Activated CD4-positive, alpha-beta T cell treated with anti-CD3 and anti-CD28 coated beads, Interleukin-2, Interleukin-4, amounts not matched to agents 100 ng/mL and 50 ng/mL, durations not matched to agents 16 hours and 8 hours (primary cell): ENCODE results near the gene HOMER2.
"Not testable (repeated sequence)": the region's sequence is repeated elsewhere in the genome, so short reads cannot be mapped to it uniquely, and the experiment has no call there.

ENCODE experiments used
- DNase-seq: peaks from one replicate; pipeline ENCODE4 v3.0.0-alpha.2; 2020; ENCODE audit warnings: low spot score

Gene HOMER2

GRCh38 chr15:82831894-82832600, 120.5 kb downstream of the HOMER2 start:
- DNase-seq: no peak

DNA sequence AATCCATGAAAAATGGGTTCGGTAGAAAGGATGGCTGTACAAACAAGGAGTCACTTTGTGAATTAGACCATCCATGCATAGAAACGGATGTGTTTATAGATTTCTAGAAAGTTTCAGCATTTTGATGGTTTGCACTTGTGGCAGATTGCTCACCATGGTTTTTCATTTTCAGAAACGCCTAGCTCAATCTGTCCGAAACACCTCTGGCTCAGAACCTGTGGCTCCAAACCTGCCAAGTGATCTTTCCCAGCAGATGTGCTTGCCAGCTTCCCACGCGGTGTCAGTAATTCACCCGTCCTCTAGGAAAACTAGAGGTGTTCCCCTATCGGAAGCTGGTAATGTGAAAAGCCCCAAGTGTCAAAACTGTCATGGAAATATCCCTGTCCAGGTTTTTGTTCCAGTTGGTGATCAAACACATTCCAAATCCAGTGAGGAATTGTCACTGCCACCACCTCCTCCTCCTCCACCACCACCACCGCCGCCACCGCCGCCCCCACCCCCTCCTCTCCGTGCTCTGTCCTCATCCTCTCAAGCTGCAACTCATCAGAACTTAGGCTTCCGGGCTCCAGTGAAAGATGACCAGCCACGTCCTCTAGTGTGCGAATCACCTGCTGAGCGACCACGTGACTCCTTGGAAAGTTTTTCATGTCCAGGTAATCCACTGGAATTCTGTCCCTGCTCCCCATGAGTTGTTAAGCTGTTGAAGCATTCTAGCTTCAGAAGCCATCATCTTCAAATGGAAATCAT, 121.9 kb downstream of the HOMER2 start:
- DNase-seq: peak; percentile 58

GRCh38 chr15:82829234-82829633, 123.3 kb downstream of the HOMER2 start:
- no peak for DNase-seq

GRCh38 chr15:82828075-82828474, 124.4 kb downstream of the HOMER2 start:
- peak; percentile 45 for DNase-seq

DNA sequence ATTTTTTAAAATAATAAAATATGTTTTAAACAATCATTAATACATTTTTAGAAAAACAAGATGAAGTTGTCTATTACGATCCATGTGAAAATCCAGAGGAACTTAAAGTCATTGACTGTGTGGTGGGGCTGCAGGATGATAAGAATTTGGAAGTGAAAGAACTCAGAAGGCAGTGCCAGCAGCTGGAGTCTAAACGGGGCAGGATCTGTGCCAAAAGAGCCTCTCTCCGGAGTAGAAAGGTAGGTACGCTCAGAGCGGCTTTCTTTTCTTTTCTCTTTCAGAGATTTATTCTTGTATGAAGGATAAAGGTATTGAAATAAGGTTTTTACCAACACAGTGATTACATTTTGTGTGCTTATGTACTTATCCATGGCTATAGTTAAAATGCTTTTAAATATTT, 129.5 kb downstream of the HOMER2 start:
- DNase-seq: no peak

- DNase-seq: not testable (repeated sequence)
These were observed 130.7 kb downstream of the HOMER2 start for GRCh38 chr15:82821851-82822250.

DNA sequence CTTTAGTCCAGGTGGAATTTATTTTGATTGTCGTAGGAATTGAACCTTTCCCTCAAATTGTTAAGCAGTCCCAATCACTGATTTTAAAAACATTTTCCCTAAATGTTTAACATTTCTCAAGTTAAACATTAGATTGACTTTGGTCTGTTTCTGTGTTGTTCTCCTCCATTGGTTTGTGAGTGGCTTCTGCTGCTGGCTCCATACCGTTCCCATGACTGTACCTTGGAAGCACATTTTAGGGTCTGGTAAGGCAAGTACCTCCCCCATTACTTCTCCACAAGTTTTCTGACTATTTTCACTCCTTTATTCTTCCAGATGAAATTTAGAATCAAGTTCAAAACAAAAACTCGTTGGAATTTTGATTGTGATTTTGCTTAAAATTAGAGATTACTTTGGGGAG, 131.1 kb downstream of the HOMER2 start:
- DNase-seq: not testable (repeated sequence)

GRCh38 chr15:82820128-82820527, 132.4 kb downstream of the HOMER2 start:
- DNase-seq: no peak

DNA sequence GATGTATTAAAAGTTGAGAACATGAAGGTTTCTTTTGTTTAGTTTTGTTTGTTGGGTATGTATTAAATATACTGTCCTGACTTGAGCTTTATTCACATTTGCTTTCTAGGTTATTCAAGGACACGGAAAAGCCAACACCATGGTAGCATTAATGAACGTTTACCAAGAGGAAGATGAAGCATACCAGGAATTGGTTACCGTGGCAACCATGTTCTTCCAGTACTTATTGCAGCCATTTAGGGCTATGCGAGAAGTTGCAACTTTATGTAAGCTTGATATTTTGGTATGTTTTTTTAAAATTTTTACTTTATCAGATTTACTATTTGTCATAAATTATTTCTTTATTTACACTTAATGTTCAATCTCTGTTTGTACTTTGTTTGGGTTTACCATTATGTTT, 139.5 kb downstream of the HOMER2 start:
- no peak for DNase-seq

GRCh38 chr15:82810890-82811426, 141.6 kb downstream of the HOMER2 start:
- peak; percentile 79 for DNase-seq

DNA sequence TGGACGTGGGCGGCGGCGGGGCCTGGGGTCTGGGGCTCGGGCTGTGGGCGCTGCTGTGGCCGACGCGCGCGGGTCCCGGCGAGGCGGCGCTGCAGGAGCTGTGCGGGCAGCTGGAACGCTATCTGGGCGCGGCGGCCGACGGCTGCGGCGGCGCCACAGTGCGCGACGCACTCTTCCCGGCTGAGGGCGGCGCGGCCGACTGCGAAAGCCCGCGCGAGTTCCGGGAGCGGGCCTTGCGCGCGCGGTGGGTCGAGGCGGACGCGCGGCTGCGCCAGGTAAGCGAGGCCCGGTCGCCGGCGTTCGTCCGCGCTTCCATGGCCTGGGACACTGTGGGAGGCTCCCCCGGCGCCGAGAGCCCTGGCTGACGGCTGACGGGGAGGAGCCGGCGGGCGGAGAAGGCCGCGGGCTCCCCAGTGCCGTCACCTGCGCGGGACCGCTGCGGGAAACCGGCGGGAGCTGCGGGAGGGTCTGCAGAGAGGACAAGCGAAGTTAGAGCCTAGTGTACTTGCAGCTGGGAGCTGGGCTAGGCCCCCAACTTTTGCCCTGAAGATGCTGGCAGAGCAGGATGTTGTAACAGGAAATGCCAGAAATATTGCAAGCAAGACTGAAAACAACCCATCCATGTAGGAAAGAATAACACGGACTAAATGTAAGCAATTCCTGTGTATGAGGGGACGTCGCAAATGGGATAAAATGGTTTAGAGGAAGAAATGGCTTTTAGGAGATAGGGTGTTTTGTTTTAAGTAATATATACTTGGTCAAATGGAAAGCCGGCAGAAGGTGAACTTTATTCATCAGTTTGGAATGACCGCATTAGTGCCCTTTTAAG, 142.2 kb downstream of the HOMER2 start:
- DNase-seq: peak; percentile 9

- peak; percentile 95 for DNase-seq
These were observed 143.0 kb downstream of the HOMER2 start, which contains the start of gene WHAMM for GRCh38 chr15:82809308-82810060. TSS of gene WHAMM (plus strand) at chr15:82809628. CDS start at chr15:82809727, 99 bp downstream.

DNA sequence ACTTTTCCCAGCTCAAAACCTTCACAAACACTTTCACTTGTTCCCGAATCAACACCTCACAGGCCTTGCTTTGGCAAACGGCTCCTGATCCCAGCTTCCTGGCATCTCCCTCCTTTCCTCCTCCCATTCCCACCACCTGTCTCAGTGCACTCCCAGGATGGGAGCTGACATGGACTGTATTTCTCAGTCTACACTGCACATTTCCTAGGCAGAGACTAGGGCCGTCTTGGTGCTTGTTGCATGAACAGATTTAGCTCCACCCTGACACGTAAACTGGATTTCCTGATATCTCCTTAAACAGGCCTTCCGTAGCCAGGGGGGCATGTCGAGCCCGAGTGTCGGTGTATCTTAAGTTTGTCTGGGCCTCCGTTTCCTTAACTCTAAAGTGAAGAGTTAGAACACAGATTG, 143.9 kb downstream of the HOMER2 start:
- DNase-seq: no peak

- DNase-seq: no peak
These were observed 144.4 kb downstream of the HOMER2 start for GRCh38 chr15:82807920-82808633.

DNA sequence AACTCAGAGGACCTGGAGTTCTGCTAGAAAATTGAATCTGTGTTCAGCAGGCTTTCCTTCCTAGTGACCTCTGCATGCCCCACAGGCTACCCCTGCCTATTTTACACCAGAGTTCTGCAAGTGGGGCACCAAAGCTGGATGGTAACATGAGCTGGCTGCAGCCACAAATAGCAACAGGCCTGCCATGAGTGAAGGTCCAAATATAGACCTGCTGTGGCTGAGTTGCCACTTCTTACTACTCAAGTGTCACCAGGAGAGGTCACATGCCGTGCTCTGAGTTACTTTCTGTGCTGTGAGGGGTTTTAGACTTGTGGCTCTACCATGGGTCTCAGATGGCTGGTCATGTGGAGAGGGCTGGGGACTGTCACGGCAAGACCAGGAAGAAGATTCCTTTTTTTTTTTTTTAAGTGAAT, 146.5 kb downstream of the HOMER2 start, which contains the start of gene FSD2:
TSS of gene FSD2 (minus strand) at position 76 of the 413 bp plus-strand sequence. CDS start 18,679 bp downstream, outside the sequence.
- DNase-seq: no peak

DNA sequence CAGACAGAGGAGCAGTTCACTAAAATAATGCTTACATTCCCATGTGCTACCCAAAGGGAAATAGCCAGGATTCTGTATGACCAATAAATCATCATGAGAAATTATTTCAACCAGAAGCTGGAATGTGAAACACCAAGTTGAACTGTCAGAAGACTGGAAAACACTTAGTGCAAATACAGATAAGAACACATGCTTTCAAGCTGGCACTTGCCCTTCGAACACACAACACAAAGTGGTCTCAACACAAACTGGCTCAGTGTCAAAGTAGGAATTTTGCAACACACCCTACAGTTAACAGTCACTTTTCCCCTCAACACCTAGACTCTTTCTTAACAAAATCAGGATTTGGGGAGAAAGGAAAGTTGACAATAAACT, 148.0 kb downstream of the HOMER2 start:
- no peak for DNase-seq

DNA sequence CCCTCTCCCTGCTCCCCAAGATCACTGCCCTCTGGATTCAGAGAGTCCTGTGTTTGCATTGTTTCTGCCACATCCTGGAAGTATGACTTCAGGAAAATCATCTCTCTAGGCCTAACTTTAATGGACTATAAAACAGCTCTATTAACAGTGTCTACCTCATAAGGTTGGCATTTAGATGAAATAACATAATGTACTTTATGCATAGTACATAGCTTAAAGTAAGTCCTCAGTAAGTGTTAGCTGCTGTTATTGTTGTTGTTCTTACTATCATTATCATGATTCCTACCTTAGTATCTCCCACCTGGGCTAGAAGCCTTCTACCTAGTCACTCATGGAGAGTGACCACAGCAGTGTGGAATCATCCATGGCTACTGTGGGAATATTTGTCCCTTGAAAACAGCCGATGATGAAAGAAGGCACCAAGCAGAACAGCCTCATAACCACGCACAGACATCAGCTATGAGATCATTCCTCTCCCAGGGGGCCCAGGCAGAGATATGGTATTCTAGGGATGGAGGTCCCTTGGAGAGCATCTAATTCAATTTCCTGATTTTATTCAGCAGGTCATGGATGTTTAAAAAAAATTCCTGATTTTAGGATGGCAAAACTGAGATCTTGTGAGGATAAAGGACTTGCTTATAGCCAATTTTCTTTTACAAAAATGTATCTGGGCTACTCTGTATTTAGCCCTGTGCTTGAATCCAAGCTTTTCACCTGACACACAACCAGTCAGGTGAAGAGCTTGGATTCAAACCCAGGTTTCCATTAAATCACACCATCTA, 148.5 kb downstream of the HOMER2 start:
- no peak for DNase-seq

DNA sequence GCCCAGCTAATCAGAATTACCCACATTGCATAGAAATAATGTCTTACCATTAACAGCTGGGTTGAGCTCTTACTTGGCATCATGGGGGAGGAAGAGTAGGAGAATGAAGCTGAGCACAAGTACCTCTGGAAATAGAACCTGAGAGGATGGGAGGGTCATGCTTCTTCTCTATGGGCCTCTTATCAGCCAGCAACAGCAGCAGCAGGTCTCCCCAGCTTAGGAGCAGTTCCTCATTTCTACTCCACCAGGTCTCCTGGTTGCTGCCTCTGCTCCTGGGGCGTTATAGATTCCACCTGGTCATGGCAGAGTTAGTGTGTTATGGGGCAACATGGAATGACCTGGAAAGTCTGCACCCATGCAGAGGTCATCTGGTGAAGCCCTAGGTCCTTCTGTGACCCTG, 150.0 kb downstream of the HOMER2 start:
- DNase-seq: no peak

DNA sequence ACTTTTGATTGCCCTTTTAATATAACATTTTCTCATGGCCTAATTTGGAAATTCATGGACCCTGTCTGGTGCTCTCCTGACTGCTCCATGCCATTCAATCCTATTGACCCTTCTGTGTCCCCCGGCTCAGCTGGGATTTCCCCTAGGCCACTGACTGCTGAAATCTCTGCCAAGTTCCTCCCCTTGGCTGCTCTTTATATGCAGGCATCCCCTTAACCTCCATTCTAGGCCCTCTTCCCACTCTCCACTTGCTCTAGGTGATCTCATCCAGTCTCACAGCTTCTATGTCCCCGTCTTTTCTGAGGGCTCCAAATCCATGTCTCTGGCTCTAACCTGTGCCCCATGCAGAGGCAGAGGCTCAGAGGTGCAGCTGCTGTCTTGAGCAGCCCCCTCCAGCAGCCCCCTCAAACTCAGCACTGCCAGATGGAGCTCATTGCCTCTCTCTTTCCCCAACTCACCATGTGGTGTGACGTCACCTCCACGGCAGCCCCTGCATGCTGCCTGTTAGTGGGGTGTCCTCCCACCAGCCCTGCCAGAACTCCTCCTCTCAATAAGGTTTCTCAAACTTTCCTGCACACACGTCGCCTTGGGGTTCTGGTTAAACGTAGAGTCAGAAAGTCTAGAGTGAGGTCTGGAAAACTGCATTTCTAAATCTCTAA, 153.2 kb downstream of the HOMER2 start:
- DNase-seq: no peak
